NCI-H2029 (cell line): ENCODE data around the gene AKAP8L.
"Not testable (repeated sequence)": the region's sequence is repeated elsewhere in the genome, so short reads cannot be mapped to it uniquely, and the experiment has no call there.

Experiments used
- DNase-seq: peaks from one replicate; lab custom pipeline; 2025; lab: John Stamatoyannopoulos, UW

The AKAP8L gene

DNA sequence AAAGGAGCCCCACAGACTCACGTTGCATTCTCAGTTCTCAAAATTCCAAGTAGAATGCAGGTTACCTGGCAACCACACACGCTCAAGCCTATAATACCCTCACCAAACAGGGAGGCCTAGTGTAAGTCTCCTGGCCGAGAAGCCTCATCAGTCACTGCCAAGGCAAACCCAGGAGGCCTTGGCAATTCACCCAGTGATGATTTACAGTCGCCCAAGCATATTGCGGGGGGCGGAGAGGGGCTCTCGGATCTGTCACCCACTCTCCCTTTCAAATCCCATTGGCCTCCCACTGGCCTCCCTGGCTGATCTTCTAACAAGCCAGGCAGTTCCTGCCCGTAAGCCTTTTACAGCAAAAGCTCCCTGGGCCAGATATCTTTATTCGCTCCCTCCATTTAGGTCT is 1.1 kb downstream of the AKAP8L start:
- no peak for DNase-seq

DNA sequence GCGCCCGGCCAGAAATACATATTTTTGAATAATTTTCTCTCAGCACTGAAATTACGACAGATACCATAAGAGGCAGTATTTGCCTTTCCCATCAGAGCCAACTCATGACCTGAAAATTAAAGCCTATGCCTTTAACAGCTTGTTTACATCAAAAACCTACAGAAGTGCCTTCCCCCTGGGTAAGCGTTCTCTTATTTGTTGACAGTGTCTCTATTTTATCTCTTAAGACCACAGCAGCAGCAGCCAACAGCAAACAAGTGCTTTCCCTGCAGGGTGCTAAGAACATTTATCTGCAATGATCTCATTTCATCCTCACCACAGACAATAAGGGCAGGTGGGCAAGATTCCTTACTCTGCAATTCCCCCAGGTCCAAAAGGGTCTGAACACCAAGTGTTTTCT is 6.0 kb downstream of the AKAP8L start:
- DNase-seq = peak; percentile 66

DNA sequence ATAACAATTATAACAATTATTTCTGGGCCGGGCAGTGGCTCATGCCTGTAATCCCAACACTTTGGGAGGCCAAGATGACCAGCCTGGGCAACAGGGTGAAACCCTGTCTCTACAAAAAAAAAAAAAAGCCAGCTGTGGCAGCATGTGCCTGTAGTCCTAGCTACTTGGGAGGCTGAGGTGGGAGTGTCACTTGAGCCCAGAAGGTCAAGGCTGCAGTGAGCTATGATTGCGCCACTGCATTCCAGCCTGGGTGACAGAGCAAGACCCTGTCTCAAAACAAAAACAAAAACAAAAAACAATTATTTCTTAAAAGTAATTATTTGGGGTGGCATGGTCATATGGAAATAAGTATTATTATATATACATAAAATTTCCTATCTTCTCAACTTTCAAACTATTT is 7.4 kb downstream of the AKAP8L start:
- DNase-seq = not testable (repeated sequence)

DNA sequence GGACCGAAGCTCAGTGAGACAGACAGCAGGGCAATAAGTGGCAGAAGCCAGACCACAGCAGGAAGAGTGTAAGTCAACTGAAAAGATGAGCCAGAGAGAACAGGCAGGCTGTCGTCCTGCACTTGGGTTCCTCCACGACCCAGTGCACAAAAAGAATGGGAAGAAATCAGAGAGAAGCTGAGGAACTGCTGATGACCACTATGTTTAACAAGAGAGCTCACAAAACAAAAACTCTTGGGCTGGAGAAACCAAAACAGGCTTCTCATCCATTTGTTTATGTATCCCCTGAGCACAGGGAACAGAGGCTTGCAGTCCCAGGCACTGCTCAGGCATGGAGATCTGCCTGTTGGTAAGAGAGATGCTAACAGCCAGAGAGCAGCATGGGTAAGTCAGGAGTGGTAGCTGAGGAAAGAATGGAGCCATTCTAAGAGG is 14.0 kb downstream of the AKAP8L start:
- no peak for DNase-seq

DNA sequence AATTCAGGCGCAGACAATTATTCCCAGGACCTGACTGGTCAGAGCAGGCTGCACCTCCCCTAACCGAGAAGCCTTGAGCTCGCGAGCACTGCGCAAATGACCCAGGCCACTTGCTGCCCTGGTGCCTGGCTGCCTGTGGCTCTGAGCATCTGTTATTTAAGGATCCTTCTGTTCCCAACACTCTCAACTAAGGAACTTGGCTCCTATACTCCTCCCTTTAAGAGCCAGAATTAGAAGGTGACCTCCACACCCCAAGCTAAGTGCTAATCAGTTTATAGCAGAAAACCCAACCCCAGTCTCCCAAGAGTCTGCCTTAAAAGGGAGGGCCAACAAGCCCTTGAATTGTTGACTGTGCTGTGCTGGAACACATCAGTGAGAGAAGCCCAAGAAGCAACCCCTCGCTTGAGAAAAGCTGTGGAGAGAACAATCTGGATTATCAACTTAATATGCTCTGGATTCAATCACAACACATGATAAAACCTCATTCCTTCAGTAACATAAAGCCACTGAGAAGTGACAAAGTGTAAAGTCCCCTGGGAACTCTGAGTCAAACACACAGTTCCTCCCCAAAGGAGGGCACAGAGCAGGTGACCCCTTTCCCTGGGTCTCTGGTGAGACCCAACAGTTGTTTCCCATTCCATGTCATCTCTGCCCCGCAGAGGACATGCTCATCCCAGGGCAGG is 14.6 kb downstream of the AKAP8L start:
- no peak for DNase-seq

DNA sequence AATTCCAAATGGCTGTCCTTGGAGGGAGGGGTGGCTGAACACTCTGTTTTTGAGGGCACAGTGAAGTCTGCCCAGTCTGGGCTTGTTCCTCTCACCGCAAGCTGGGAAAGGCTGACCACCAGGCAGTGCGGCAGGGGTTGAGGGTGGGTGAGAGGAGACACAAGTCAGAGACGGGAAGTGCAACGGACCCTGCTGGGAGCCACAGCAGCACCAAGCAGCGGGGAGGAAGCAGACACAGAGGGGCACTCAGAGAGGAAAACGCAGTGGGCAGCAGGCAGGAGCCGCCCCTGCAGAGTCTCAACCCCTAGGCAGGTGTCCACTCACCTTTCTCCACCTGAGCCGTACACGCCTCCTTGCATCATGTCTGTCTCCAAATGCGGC is 15.6 kb downstream of the AKAP8L start:
- DNase-seq = no peak

DNA sequence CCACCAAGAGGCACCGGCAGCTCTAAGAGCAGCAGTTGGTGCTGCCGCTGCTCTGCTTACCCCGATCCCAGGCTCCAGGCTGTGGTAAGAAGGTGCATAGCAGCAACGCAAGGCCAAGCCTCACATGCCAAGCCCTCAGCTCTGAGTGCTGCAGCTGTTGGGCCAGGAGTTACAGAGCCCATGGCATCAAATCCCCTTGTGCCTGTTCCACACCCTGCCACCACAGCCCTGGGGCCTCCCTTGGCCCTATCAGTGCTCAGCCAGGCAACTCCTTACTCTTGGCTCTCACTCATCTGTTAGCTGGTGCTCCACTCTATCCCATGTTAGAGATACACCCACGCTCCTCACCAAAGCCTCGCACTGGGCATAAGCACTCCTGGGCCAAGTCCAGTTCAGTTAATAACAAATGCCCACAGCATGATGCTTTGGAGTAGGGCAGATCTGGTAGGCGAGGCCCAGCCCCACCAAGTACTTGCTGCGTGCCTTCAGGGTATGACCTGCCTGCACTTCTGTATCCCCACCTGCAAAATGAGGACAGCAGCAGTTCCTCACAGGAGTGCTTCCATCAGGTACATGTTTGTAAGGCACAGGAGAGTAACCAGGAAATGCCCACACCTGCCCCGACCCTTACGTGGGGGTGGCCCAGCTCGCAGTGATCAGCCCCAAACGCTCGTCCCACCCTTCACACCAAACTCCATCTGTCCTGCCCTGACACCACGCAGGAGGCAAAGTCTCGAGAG is 16.2 kb downstream of the AKAP8L start:
- no peak for DNase-seq

DNA sequence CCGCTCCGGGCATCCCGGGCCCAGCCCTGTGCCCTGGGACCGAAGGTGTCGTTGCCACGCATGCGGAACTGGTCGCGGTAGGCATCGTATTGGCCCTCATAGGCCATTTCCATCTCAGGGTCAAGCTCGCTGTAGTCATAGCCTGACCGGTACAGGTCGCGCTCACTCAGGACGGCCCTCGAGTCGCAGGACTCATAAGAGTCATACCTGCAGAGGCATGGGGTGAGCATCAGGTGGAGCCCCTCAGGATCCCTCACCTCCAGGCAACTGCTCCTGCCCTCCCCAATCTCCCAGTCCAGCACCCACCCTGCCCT is 17.4 kb downstream of the AKAP8L start:
- DNase-seq = no peak

DNA sequence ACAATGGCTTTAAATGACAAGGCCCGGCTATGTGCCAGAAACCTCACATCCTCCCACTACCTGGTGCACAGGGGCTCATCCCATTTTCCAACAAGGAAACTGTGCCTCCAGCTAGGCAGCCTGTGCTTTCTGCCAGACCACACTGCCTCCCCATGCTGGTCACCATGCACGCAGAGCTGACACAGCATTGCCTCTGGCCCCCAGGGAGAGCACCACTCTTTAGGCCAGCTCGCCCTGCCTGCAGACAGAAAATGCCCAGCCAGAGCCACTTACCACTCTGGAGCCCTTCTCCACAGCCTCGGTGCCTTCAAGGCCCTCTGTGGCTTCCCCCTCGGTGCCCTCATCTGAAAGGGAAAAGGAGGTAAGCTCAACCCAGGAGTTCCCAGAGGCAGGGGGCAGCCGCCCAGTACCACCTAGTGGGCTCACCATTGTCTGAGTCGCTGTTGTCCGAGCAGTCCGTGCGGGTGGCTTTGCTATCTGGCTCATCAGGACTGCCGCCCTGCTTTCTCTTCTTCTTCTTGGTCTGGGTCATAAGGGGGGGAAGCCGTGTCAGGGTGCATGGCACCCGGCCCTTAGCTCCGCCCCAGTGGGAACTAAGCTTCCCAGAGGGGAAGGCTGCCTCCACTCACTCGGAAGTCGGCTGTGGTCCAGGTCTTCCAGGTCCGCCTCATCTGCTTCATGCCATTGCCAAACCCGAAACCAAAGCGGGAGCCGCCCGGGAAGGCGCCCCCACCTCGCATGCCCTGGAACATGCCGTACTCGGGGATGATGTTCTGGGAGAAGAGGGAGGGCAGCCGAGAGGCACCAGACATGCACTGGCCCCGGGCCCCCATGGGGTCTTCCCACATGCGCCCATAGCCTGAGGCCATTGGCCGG is 18.0 kb downstream of the AKAP8L start:
- DNase-seq = no peak

DNA sequence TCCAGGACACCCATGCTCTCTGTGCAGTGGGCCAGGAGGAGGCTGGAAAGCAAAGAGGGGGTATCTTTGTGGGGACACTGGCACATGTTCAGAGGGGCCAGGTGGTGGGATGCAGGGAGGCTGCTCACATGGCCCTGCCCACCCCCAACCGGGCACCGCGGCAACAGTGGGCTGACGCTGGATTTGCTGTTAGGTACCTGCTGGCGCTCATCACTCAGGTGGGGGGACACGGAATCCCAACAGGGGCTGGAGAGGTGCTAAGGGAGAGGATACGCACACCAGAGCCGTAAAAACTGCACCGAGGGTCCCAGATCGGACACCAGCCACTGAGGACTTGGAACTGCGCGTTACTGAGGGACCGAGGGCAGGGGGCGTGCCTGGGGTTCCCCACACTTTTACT is 19.2 kb downstream of the AKAP8L start:
- no peak for DNase-seq

DNA sequence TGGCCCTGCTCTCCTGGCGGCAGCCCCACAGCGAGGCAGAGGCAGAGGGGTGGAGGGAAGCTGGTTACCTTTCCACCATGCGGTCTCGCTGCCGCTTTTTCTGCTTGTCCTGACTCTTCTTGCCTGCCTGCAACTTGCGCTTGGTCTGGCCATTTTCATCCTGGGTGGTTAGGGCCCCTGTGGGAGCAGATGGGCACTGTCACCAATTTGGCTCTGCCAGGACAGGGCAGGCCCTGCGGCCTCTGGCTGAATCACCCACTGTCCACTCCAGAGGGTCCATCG is 19.6 kb downstream of the AKAP8L start:
- DNase-seq = no peak

DNA sequence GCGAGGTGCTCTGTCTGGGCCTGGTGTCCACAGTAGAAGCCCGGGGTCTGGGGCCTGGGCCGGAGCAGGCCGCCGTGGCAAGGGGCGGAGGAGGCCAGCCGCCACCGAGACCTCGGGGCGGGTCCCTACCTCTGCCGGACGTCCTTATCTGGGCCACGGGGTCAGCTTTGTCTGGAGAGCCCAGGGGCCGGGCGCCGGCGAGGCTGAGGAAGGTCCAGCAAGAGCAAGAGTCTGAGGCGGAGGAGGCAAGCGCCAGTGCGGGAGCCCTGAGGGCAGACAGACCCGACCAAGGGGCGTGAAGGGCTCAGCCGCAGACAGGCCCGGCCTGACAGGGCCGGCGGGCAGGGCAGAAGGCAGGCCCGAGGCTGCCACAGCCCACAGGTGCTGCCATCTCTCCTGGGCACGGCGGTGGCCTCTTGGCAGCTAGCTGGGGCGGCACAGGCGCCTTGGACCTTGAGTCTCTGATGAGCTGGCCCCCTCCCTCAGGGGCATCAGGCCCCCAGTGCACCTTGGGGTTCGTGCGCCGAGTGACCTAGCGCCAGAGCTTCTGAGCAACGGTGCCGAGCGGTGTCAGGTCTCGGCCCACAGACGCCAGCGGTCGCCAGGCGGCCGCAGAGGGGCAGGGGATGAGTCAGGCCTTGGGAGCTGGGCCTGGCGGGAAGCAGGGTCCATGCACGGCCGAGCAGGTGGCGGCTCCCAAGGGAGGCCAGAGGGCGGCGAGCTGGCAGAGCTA is 20.1 kb downstream of the AKAP8L start:
- DNase-seq = no peak

DNA sequence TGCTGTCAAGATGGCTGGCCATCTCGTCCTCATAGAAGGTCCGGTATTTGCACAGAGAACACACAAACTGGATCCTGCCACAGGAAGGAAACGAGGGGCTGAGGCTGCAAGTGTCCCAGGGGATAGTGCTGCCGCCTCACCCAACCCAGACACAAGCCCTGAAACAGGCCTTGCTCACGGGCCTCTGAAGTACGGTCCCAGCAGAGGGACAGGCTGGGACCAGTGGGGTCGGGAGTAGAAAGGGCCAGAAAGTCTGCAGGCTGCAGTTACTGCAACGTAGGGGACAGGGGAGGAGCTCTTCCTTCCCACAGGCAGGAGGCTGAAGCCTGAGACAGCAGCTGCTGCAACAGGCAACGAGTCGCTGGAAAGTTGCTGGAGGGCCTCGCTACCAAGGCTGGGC is 21.0 kb downstream of the AKAP8L start:
- DNase-seq = no peak

DNA sequence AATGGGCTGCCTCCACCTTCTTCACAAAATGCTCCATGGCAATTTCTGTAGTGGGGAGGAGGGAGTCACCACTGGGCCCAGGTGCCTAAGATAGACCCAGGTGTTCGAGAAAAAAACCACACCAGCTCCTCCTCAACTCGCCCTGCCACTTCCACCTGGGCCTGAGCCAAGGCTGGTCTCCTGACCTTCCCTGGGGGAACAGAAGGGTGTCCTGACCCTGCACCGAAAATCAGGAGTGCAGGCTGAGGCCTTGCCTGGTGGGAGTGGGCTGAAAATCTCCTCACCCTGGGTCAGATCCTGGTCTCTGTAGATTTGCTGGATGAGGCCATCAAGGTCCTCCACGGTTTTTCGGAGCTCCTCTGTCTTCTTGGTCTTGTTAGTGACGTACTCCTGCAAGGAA is 21.6 kb downstream of the AKAP8L start:
- DNase-seq = no peak

DNA sequence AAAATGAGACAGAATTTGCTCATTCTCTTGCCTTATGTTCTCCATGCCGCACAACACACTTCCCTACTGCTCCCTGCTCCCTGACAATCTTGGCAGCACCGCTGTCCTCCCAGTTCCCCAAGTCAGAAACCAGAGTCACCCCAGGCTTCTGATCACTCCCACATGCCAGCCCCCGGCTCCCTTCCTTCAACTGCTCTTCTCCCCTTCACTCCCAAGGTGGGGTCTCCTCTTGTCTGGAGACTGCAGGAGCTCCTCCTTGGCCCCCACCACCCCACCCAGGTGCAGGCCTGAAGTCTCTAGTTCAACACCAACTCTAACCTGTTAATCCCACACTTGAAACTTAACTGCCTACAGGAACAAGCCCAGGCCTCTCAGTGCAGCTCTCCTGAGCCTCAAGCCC is 22.4 kb downstream of the AKAP8L start:
- DNase-seq = no peak

DNA sequence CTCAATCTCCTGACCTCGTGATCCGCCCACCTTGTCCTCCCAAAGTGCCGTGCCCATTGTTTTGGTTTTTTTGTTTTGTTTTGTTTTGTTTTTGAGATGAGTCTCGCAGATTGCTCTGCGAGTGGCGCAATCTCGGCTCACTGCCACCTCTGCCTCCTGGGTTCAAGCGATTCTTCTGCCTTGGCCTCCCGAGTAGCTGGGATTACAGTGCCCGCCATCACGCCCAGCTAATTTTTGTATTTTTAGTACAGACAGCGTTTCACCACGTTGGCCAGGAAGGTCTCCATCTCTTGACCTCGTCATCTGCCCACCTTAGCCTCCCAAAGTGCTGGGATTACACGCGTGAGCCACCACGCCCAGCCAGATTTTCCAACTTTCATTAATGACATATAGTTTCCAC is 23.5 kb downstream of the AKAP8L start:
- DNase-seq = not testable (repeated sequence)

DNA sequence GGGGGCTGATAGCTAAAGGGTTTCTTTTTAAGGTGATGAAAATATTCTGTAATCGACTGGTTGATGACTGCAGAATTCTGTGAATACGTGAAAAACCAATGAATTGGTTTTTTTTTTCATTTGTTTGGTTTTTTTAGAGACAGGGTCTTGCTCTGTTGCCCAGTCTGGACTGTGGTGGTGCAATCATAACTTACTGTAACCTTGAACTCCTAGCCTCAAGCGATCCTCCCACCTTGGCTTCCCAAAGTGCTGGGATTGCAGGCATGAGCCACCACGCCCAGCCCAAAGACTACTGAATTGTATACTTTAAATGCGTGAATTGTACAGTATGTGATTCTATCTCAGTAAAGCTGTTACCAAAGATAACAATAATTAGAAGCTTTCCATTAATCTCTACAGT is 24.4 kb downstream of the AKAP8L start:
- DNase-seq = no peak

DNA sequence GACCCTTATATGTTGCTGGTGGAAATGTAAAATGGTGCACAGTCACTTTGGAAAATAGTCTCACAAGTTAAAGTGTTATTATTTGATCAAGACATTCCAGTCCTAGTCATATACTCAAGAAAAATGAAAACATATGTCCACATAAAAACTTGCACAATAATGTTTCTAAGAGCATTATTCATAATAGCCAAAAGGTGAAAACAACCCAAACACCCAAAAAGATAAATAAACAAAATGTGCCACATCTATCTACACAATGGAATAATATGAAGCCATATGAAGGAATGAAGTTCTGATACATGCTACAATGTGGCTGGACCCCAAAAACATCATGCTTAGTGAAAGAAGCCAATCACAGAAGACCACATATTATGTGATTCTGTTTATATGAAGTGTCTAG is 24.8 kb downstream of the AKAP8L start:
- DNase-seq = no peak

DNA sequence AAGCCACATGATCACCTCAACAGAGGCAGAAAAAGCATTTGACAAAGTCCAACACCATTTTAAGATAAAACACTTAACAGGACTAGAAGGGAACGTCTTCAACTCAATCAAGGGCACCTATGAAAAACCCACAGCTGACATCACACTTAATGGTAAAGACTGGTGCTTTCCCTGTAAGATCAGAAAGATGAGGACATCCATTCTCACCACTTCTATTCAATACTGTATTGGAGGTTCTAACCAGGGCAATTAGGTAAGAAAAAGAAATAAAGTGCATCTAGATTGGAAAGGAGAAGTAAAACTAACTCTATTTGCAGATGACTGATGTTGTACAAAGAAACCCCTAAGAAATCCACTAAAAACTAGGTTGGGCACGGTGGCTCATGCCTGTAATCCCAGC is 28.0 kb downstream of the AKAP8L start:
- no peak for DNase-seq

DNA sequence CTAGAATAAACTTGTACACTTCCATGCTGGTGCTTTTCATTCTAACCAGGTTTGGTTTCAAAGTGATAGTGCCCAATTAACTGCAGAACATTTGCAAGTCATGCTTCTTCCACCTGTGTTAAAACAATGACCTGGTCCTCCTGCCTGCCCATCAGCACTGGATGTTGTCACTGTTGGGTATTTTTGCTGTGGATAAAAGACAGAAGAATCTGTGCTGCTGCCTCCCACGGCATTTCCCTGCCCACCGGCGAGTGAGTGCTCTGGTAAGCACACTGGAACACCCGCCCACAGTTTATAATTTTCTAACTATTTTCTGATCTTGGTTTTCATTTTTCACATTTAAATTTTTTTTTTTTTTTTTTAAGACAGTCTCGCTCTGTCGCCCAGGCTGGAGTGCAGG is 36.9 kb downstream of the AKAP8L start:
- no peak for DNase-seq

DNA sequence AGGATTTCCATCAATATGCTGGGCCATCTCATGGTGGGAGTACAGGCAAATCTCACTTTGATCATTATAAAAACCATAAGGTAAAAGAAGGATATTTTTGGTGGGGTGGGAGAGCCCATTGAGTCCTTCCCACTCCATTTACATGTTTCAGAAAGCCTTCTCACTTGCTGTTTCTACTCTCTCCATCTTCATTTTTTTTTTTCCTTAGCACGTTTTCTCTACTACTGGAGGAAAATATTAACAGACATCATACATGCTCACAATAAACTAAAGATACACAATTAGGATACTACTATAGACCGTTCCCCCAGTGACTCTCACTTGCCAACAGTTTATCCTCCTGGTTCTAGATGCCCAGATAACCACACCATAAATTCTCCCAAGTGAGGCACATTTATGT is 37.4 kb downstream of the AKAP8L start:
- no peak for DNase-seq

DNA sequence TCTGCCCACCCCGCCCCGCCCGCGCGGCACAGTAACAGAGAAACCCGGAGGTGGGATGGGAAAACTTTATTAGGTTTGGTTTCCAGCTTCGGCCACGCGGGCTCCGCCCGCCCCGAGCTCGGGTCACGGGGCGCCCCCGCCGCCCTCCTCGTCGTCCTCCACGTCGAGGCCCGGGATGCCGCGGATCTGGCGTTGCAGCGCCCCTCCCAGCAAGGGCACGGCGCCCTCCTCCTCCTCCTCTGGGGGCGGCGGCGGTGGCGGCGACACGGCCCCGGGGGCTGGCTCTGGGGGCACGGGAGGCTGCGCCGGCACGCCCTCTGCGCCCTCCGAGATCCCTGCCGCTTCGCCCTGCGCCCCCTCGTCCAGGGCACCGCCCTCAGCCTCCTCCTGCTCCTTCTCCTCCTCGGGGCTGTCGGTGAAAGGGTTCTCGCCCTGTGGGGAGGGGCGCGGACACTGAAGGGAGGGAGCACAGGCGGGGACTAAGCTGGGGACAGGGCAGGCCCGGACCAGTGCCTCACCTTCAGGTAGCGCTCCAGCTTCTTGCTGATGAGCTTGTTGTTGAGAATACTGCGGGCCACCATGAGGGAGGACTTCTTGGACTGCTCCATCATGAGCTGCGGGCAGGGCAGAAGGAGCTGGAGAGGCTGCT is 38.7 kb downstream of the AKAP8L start:
- DNase-seq = peak; percentile 34
